GM23248 (cell line): ENCODE measurements around the gene FBLN2.

Experiments
- EZH2 ChIP-seq: fragments of 200-600 bp; sonication (generic); IDR thresholded peaks from 2 replicates; pipeline ENCODE4 v1.6.1; 2018; ENCODE audit warnings: antibody characterized with exemption, mild to moderate bottlenecking; ENCODE audit not compliant: insufficient read depth, poor library complexity, severe bottlenecking
- EZH2phosphoT487 ChIP-seq: fragments of 200-600 bp; sonication (generic); IDR thresholded peaks from 2 replicates; pipeline ENCODE4 v1.6.1; 2018; ENCODE audit warnings: antibody characterized with exemption, moderate library complexity, mild to moderate bottlenecking, low read depth; ENCODE audit not compliant: insufficient read depth

GRCh38 chr3:13512451-13512850 is 36.5 kb upstream of the FBLN2 start:
- no peak for TF ChIP-seq EZH2phosphoT487
- TF ChIP-seq EZH2, result no peak
